Inflammatory macrophage treated with lipopolysaccharide for 4 hours (primary cell): ENCODE results near the gene DMD.
"Not testable (repeated sequence)": the region's sequence is repeated elsewhere in the genome, so short reads cannot be mapped to it uniquely, and the experiment has no call there.

ENCODE experiments used
- DNase-seq: peaks from one replicate; pipeline ENCODE4 v3.0.0-alpha.2; 2020

Gene DMD

GRCh38 chrX:33149580-33149979 is 61.8 kb downstream of the DMD start:
- DNase-seq: no peak

DNA sequence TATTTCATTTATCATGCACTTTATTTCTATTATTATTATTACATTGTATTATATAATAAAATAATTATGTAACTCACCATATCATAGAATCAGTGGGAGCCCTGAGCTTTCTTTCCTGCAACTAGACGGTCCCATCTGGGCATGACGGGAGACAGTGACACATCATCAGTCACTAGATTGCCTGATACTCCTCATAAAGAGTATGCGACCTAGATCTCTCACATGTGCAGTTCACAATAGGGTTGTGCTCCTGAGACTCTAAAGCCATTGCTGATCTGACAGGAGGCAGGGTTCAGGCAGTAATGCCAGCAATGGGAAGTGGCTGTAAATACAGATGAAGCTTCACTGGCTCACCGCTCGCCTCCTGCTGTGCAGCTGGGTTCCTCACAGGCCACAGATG is 62.3 kb downstream of the DMD start:
- DNase-seq: no peak

- no peak for DNase-seq
These were observed 69.0 kb downstream of the DMD start for GRCh38 chrX:33142331-33142730.

GRCh38 chrX:33138677-33139249 is 72.6 kb downstream of the DMD start:
- DNase-seq: no peak

GRCh38 chrX:33134164-33134563 is 77.2 kb downstream of the DMD start:
- DNase-seq: no peak

- no peak for DNase-seq
These were observed 78.0 kb downstream of the DMD start for GRCh38 chrX:33133320-33133719.

DNA sequence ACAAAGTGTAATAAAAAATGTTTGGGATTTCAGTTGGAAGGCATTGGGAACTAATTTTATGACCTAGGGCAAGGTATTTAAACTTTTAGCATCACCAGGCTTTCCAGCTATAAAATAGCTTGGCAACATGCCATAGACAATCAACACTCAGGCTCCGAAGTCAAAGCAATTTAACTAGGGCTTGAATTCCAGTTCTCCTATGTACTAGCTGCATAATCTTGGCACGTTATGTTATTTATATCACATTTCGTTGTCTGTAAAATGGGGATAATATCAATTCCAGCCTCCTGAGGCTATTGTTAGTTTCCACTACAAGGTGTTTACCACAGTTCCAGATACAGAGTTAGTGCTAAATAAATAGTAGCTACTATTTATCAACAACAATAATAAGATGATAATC is 78.8 kb downstream of the DMD start:
- DNase-seq: no peak

GRCh38 chrX:33129607-33130006 is 81.7 kb downstream of the DMD start:
- DNase-seq: no peak

GRCh38 chrX:33128048-33128805 is 83.1 kb downstream of the DMD start:
- DNase-seq: no peak

DNA sequence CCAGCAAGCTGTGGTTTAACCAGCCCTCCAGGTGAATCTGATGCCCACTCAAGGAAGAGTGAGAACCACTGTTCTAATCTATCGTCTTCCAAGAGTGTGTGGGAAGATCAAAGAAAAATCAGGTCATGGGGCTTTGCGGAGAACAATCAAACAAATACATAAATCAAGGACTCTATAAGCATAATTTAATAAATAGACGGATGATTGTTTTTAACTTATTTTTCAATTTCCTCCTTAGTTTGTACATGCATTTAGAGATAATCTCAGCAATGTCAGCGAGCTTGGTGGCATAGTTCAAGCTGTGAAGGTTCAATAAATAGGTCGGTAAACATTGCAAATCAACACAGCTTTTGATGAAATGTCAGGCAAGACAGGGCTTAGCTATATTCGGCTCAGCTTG is 84.9 kb downstream of the DMD start:
- DNase-seq: no peak

- DNase-seq: no peak
These were observed 101.5 kb downstream of the DMD start for GRCh38 chrX:33109858-33110257.

GRCh38 chrX:33106737-33107136 is 104.6 kb downstream of the DMD start:
- no peak for DNase-seq

DNA sequence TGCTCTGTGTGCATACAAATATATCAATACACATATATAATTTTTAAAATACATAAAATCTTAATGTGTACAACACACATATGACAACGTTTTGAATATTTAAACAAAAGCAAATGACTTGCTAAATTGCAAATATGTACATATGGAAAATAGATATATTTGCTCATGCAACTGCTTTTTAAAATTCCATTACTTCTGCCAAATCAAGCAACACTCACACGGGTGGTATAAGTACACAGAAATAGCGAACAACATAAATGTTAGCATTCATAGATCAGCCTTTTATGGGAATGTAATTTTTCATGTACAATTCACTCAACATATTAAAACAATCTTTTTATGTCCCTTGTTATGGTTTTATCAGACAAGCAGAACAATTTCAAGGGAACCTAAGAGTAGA is 116.3 kb downstream of the DMD start:
- DNase-seq: no peak

- DNase-seq: no peak
These were observed 123.9 kb downstream of the DMD start for GRCh38 chrX:33087411-33087810.

DNA sequence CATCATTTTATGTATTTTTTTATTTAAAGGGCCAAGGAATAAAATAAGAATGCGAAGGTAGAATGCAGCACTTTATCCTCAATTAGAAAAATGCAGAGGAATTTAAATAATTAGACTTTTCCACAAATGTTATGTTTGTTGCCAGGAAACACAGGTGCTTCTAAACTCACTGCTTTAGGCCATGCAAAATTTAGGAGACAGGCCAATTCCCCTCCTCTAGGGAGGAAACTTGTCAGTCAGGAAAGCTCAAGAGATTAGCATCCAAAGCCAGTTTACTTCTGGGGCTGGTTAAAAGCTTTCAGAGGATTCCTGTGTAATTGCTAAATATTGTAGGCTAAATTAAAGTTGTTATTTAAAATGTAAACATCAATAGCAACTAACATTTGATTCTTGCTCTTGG is 124.5 kb downstream of the DMD start:
- DNase-seq: no peak

GRCh38 chrX:33082371-33082770 is 129.0 kb downstream of the DMD start:
- no peak for DNase-seq

GRCh38 chrX:33078273-33078672 is 133.1 kb downstream of the DMD start:
- DNase-seq: no peak

DNA sequence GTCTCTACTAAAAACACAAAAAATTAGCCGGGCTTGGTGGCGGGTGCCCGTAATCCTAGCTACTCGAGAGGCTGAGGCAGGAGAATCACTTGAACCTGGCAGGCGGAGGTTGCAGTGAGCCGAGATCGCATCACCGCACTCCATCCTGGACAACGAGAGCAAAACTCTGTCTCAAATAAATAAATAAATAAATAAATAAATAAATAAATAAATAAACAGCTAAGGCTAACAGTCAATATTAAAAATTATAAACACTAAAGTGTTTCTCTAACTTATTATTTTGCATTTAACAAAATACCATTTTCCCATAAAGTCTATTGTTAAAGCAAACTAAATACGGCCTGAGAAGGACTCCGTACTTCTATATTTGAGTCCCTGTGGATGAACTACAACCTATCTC is 137.7 kb downstream of the DMD start:
- DNase-seq: not testable (repeated sequence)

GRCh38 chrX:33065415-33065814 is 145.9 kb downstream of the DMD start:
- no peak for DNase-seq

- no peak for DNase-seq
These were observed 149.3 kb downstream of the DMD start for GRCh38 chrX:33062041-33062440.

DNA sequence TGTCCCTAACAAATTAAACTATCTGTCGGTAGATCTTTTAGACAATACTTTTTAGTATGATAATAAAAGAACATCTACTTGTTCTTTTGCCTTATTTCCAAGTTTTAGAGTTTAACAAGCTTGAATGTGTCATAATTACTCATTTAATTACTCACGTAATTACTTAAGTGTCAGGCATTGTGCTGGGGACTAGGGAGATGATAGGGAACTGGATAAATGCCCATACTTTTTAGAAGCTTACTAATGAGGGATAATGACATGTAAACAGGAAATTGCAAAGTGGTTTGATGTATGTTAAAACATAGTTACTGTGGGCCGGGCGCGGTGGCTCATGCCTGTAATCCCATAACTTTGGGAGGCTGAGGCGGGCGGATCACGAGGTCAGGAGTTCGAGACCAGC is 158.3 kb downstream of the DMD start:
- DNase-seq: no peak

DNA sequence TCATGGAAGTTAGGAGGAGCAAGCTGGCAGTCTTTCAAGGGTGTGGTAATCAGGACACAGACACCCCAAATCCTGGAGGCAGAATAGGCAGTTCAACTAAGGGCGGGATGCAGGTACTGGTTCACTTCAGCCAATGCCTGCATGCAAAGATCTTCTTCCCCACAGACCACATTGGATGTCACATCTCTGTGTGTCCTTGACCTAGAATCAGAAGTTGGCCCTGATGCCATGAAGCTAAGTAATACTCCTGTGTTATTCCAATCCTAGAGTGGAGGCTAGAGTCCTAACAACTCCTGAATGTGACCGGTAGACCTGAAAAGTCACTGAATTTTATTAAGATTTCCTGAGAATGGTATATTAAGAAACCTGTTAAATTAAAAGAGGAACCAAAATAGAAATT is 165.5 kb downstream of the DMD start:
- no peak for DNase-seq

DNA sequence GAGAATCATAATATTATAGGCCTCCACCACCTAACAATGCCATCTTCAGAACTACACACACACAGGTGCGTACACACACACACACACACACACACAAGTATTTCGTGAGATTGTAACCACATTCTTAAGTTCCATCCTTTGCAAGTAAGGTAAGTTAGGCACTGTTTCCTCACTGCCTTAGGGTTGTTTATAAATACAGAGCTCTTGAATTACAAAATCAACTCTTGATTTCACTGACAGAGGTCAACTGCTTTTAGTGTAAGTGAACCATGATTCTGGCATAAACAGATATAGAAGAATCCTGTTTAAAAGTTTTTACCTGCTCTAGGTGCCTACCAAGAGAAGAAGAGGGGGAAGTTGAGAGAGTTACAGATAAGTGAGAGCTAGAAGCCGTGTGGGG is 166.1 kb downstream of the DMD start:
- no peak for DNase-seq

DNA sequence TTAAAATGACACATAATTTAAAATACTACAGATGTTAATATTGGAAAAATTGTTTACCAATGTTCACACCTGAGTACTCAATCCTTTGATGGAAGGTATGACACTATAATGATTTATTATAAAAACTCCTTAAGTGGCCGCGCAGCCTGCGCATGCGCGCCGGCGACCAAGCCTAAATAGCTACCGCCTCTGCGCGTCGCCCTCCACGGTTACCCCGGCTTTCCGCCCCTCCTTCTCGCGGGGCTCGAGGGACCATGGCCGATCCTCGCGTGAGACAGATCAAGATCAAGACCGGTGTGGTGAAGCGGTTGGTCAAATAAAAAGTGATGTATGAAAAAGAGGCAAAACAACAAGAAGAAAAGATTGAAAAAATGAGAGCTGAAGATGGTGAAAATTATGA is 170.2 kb downstream of the DMD start:
- no peak for DNase-seq

DNA sequence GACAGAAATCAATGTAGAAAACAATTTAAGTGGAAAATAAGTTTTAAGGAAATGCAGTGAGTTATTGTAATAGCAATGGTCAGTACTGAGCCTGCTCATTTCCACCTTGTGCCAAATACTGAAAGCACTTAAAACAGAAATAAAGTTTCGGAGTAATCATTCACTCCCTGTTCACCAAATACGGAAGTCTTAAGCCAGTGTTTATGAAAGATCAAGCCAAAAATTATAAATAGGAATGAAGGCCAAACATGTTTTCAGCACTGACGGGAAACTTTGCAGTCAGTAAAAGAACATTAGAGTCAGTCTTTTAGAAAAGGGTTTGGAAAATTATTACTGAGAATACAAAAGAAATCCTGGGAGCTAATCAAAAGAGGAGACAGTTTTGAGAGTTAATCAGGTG is 178.6 kb downstream of the DMD start:
- no peak for DNase-seq
